ENCODE results near the gene GATAD2A. TPM values are rescaled to one million over a fixed set of nuclear protein-coding genes. Genes with fewer than 3 reads are reported as not detected.

GATAD2A gene
- total and polyA plus RNA-seq, 2 of the 8 experiments (the other 6 are each of a cell fraction or from before 2014, with no cell fraction given) = 38.4 to 205 TPM

GRCh38 chr19:19502808-19503602, 97.5 kb downstream of the GATAD2A start:
- Histone ChIP-seq H2AK5ac (ENCODE audit: low read depth, low read length) (no peak overlapping the region), H4K91ac (replicated peaks; ENCODE audit: insufficient read length, low read length) (no peak overlapping the region), H2BK120ac (replicated peaks; ENCODE audit: low read depth, low read length) (no peak overlapping the region), H3K79me1 (ENCODE audit: low read depth, low read length) (peaks cover 4% of the 10 kb centered on the region), H3K4me2 (ENCODE audit: insufficient read depth in 1 of 2, low read depth in 2 of 2, low read length in 2 of 2) (no peak overlapping the region), H4K20me1 (replicated peaks in 1 of 2; ENCODE audit: control insufficient read depth in 1 of 2, insufficient read depth in 2 of 2, low read length in 2 of 2) (peaks cover 0 to 18% of the 10 kb centered on the region in 2 experiments), H4K5ac (ENCODE audit: insufficient read length, low read depth, low read length) (no peak overlapping the region), H3K9me3 (ENCODE audit: insufficient read depth in 2 of 2, low read depth in 1 of 2, low read length in 1 of 2) (no peaks in the 10 kb centered on the region), H3K4ac (replicated peaks; ENCODE audit: insufficient read length, low read depth, low read length) (no peak overlapping the region), H2BK5ac (ENCODE audit: low read depth, low read length) (no peak overlapping the region), H3K56ac (replicated peaks; ENCODE audit: insufficient read length, low read depth, low read length) (no peak overlapping the region), H2BK20ac (ENCODE audit: low read length) (no peak overlapping the region), H3K18ac (ENCODE audit: extremely low read depth, low read length) (no peak overlapping the region), H3K27ac (ENCODE audit: low read depth, low read length) (no peak overlapping the region), H2AFZ (ENCODE audit: low read length) (no peak overlapping the region), H2BK15ac (ENCODE audit: low read length) (no peak overlapping the region), H3K9ac (replicated peaks in 1 of 4; ENCODE audit: extremely low read depth in 1 of 4, low read depth in 3 of 4, low read length in 3 of 4) (no peak overlapping the region), H3K36me3 (ENCODE audit: control insufficient read depth in 2 of 4, insufficient read depth in 4 of 4, low read length in 3 of 4) (peaks cover 25 to 62% (median 56%) of the 10 kb centered on the region in 4 experiments), H3K23ac (ENCODE audit: insufficient read length) (no peak overlapping the region), H3K4me1 (replicated peaks in 1 of 4; ENCODE audit: control insufficient read depth in 3 of 4, insufficient read depth in 4 of 4, low read length in 3 of 4) (no peaks in the 10 kb centered on the region), H4K8ac (ENCODE audit: extremely low read depth, insufficient read depth, low read length) (no peak overlapping the region), H3K4me3 (ENCODE audit: extremely low read depth in 1 of 4, insufficient read depth in 2 of 4, low read depth in 3 of 4, low read length in 4 of 4) (no peak overlapping the region), H3K14ac (ENCODE audit: insufficient read length) (no peak overlapping the region), H2BK12ac (ENCODE audit: low read depth, low read length) (no peak overlapping the region), H3K23me2 (ENCODE audit: low read depth, low read length) (peaks cover 2% of the 10 kb centered on the region; the same call in 1 of the 2 replicates), H3K27me3 (replicated peaks in 1 of 4; ENCODE audit: control insufficient read depth in 3 of 4, extremely low read depth in 1 of 4, insufficient read depth in 3 of 4, low read length in 3 of 4) (no peaks in the 10 kb centered on the region), H3K79me2 (ENCODE audit: control insufficient read depth in 1 of 2, insufficient read depth in 2 of 2, low read length in 2 of 2) (no peaks in the 10 kb centered on the region)
- TF ChIP-seq MAFK (IDR thresholded peaks at IDR 0.05; ENCODE audit: low read depth, low read length) (no peak), ZNF274 (IDR thresholded peaks at IDR 0.05; ENCODE audit: borderline replicate concordance, extremely low read depth, low read length) (no peak), RXRA (IDR thresholded peaks at IDR 0.05; ENCODE audit: insufficient read depth, low read depth, low read length) (no peak), RNF2 (IDR thresholded peaks at IDR 0.05; ENCODE audit: borderline replicate concordance, low read depth, low read length, missing control alignments, poor library complexity, severe bottlenecking) (no peak), SP1 (IDR thresholded peaks at IDR 0.05; ENCODE audit: low read depth, low read length) (no peak), NANOG (IDR thresholded peaks at IDR 0.05; ENCODE audit: insufficient read depth, low read depth, low read length, poor library complexity, severe bottlenecking) (no peak), BACH1 (IDR thresholded peaks at IDR 0.05; ENCODE audit: low read length) (no peak), FOSL1 (IDR thresholded peaks at IDR 0.05; ENCODE audit: insufficient read depth, low read depth, low read length) (no peak), SIRT6 (IDR thresholded peaks at IDR 0.05; ENCODE audit: low read length) (no peak), JUN (IDR thresholded peaks at IDR 0.05; ENCODE audit: low read depth, low read length) (no peak)
- ChIA-PET CTCF (ENCODE audit: partially characterized antibody) (no interaction called here), POLR2A (ENCODE audit: partially characterized antibody) (no interaction called here)
- DNase-seq (ENCODE audit: low read depth in 1 of 2, low spot score in 2 of 2) (no peak), FAIRE-seq (no peak)
- 94% methylated on average over 18 of the region's 18 CpGs; no CpG with 5 or more reads in 1 of the 2 experiments for WGBS, 2 experiments (ENCODE audit: extremely low coverage in 1 of 2, insufficient coverage in 1 of 2, insufficient read length in 1 of 2, insufficient replicate concordance in 2 of 2, low coverage in 1 of 2, low lambda C conversion rate in 2 of 2, missing lambda C conversion rate in 1 of 2)

Data from H1 (cell line).